OCI-LY7 (cell line): Measurements from ENCODE around the gene MID1. TPM values are rescaled to one million over a fixed set of nuclear protein-coding genes. Genes with fewer than 3 reads are reported as not detected.

Source experiments
- BruUV-seq: library from RNA; stranded (reverse); fragments of 400-500 nt; replicated peaks from 2 replicates; lab custom pipeline; 2021; lab: Mats Ljungman, UMichigan
- CTCF ChIA-PET: fragments of 300-600 bp; sonication (Branson Sonifier 250); formaldehyde crosslinking; loops from one replicate; lab custom pipeline; 2022; ENCODE audit warnings: antibody characterized with exemption; ENCODE audit not compliant: unreplicated experiment; lab: Charles Lee
- POLR2A ChIA-PET: fragments of 300-600 bp; sonication (Branson Sonifier 250); formaldehyde crosslinking; loops from one replicate; lab custom pipeline; 2022; ENCODE audit warnings: antibody characterized with exemption; lab: Charles Lee
- DNase-seq: peaks from one replicate; pipeline ENCODE4 v3.0.0-alpha.2; 2015; ENCODE audit warnings: low spot score
- H2AFZ ChIP-seq: fragments of 200-600 bp; sonication (generic), shearing (Covaris generic); 2 replicates; pipeline ENCODE4 v1.6.1; 2014; ENCODE audit warnings: mild to moderate bottlenecking, antibody characterized with exemption, low read length, moderate library complexity
- H3K27ac ChIP-seq: fragments of 200-600 bp; sonication (generic); 2 replicates; pipeline ENCODE4 v1.5.1; 2014; ENCODE audit warnings: mixed run types, low read depth, mild to moderate bottlenecking, moderate library complexity, low read length, inconsistent platforms; ENCODE audit not compliant: poor library complexity, severe bottlenecking
- H3K36me3 ChIP-seq: fragments of 200-600 bp; sonication (generic); 2 replicates; pipeline ENCODE4 v1.6.1; 2014; ENCODE audit warnings: mild to moderate bottlenecking, antibody characterized with exemption, low read length, moderate library complexity, mixed read lengths; ENCODE audit not compliant: insufficient read depth
- H3K4me1 ChIP-seq: fragments of 200-600 bp; sonication (generic); 2 replicates; pipeline ENCODE4 v1.5.1; 2014; ENCODE audit warnings: mild to moderate bottlenecking, low read length; ENCODE audit not compliant: insufficient read depth, poor library complexity, severe bottlenecking
- H3K4me2 ChIP-seq: fragments of 200-600 bp; sonication (generic); 2 replicates; pipeline ENCODE4 v1.6.1; 2014; ENCODE audit warnings: mild to moderate bottlenecking, low read length
- H3K4me3 ChIP-seq: fragments of 200-600 bp; sonication (generic); 2 replicates; pipeline ENCODE4 v1.5.1; 2014; ENCODE audit warnings: mild to moderate bottlenecking, low read depth, low read length; ENCODE audit not compliant: poor library complexity, severe bottlenecking
- H3K79me2 ChIP-seq: fragments of 200-600 bp; sonication (generic); 2 replicates; pipeline ENCODE4 v1.6.1; 2016; ENCODE audit warnings: low read depth, mild to moderate bottlenecking, low read length, moderate library complexity, mixed read lengths; ENCODE audit not compliant: insufficient read depth
- H3K9me2 ChIP-seq: fragments of 200-600 bp; sonication (generic); 2 replicates; pipeline ENCODE4 v1.6.1; 2016; ENCODE audit warnings: mild to moderate bottlenecking, low read length, mixed read lengths; ENCODE audit not compliant: insufficient read depth
- H3K9me3 ChIP-seq: fragments of 200-600 bp; sonication (generic); 2 replicates; pipeline ENCODE4 v1.6.1; 2014; ENCODE audit warnings: mild to moderate bottlenecking, mixed run types, low read length, mixed read lengths
- H4K20me1 ChIP-seq: fragments of 200-600 bp; sonication (generic); 2 replicates; pipeline ENCODE4 v1.6.1; 2014; ENCODE audit warnings: mild to moderate bottlenecking, antibody characterized with exemption, low read length, moderate library complexity, mixed read lengths; ENCODE audit not compliant: insufficient read depth
- EZH2phosphoT487 ChIP-seq: fragments of 200-600 bp; sonication (generic); IDR thresholded peaks from 2 replicates; pipeline ENCODE4 v1.6.1; 2018; ENCODE audit warnings: low read depth, borderline replicate concordance, mild to moderate bottlenecking, mixed run types, antibody characterized with exemption, low read length, moderate library complexity, mixed read lengths
- intact Hi-C: fragments of 100-400 bp; cut with micrococcal nuclease; formaldehyde crosslinking; loops from one replicate; pipeline ENCODE4 v1.10.0; 2022; ENCODE audit not compliant: unreplicated experiment
- total RNA-seq, 2 experiments: library from RNA; depleted of rRNA in 1 of 2; stranded (reverse); fragments of >200 nt in 1 of 2; shearing (Covaris generic) in 1 of 2; gene quantifications; 2 replicates each; pipeline ENCODE4 v1.2.3, GENCODE V29; 2014 to 2022
- TF ChIP-seq, protein P1 (sequence below): fragments of 200-600 bp; sonication (generic); conservative IDR thresholded peaks from 2 replicates; pipeline ENCODE4 v1.5.1; 2014; ENCODE audit warnings: mild to moderate bottlenecking, antibody characterized with exemption, low read length, moderate library complexity, mixed read lengths

The MID1 gene
- total RNA-seq, 2 experiments from 2014 or later = 0.76 to 1.0 TPM

DNA sequence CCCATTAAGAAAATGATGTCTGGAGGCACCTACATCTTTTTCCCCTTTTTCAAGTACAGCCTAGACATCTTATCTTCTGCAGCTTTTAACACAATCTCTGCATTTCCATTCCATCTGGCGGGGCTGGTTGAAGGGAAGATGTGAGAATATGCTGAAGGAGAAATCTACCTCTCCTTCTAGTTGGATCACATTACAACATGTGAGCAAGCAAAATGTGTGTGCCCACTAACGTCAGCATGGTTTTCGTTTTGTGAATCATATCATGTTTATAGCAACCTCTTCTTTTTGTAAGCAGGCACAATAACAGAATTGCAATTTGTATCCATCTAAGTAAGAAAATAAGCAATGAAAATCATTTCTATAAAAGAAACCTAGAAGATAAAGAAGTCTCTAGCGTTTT, 28.9 kb upstream of the MID1 start:
- Histone ChIP-seq H2AFZ (no peak overlapping the region), H3K79me2 (no peaks in the 10 kb centered on the region), H3K9me3 (no peaks in the 10 kb centered on the region), H3K9me2 (no peaks in the 10 kb centered on the region), H3K4me2 (no peak overlapping the region), H3K27ac (no peak overlapping the region), H3K4me3 (no peak overlapping the region), H4K20me1 (no peaks in the 10 kb centered on the region), H3K36me3 (no peaks in the 10 kb centered on the region), H3K4me1 (no peaks in the 10 kb centered on the region)
- TF ChIP-seq, protein P1, sequence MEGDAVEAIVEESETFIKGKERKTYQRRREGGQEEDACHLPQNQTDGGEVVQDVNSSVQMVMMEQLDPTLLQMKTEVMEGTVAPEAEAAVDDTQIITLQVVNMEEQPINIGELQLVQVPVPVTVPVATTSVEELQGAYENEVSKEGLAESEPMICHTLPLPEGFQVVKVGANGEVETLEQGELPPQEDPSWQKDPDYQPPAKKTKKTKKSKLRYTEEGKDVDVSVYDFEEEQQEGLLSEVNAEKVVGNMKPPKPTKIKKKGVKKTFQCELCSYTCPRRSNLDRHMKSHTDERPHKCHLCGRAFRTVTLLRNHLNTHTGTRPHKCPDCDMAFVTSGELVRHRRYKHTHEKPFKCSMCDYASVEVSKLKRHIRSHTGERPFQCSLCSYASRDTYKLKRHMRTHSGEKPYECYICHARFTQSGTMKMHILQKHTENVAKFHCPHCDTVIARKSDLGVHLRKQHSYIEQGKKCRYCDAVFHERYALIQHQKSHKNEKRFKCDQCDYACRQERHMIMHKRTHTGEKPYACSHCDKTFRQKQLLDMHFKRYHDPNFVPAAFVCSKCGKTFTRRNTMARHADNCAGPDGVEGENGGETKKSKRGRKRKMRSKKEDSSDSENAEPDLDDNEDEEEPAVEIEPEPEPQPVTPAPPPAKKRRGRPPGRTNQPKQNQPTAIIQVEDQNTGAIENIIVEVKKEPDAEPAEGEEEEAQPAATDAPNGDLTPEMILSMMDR = no peak
- no peak for TF ChIP-seq EZH2phosphoT487
- POLR2A ChIA-PET = no interaction called here
- DNase-seq = no peak
- BruUV-seq = no TSS peak
- intact Hi-C loops = no loop called here
- CTCF ChIA-PET = no interaction called here

DNA sequence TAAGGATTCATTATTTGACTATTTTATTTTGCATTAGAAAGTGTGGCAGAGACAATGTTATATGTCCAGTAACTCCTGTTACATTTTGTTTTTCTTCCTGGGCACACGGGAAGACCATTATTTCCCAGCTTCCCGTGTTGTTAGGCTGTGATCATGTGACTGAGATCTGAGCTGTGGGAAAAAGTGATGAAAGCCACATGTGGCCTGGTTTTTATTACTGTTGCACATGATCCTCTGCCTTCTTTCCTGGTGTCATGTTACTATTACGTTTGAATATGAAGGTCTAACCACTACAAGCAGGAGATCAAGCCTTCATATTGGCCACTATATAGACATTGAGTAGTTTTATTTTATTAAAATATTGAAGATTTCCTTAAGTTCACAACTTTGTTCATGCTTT, 28.2 kb upstream of the MID1 start:
- BruUV-seq = no TSS peak
- Histone ChIP-seq H2AFZ (no peak overlapping the region), H3K9me3 (no peaks in the 10 kb centered on the region), H3K27ac (no peak overlapping the region), H3K36me3 (no peaks in the 10 kb centered on the region), H3K79me2 (no peaks in the 10 kb centered on the region), H4K20me1 (no peaks in the 10 kb centered on the region), H3K9me2 (no peaks in the 10 kb centered on the region), H3K4me1 (no peaks in the 10 kb centered on the region), H3K4me2 (no peak overlapping the region), H3K4me3 (no peak overlapping the region)
- intact Hi-C loops = no loop called here
- ChIA-PET POLR2A (no interaction called here), CTCF (no interaction called here)
- DNase-seq = no peak
- TF ChIP-seq, protein P1 = no peak
- TF ChIP-seq EZH2phosphoT487 = no peak

DNA sequence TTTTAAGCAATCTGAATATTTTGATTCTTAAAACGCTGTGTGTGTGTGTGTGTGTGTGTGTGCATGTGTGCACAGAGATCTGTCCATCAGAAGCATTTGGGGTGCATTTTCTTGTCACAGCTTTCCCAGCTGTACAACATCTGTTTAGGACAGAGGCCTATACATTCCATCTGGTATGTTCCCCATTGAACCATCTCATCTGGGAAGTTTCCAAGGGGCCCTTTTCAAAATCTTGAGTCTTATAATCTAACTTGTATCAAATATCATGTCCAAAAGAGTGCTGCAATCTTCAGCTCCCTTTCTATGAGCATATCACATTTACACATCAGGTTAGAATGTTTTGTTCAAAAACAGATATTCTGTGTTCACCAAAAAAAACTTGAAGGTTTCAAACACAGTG, 16.5 kb upstream of the MID1 start:
- no TSS peak for BruUV-seq
- POLR2A ChIA-PET = no interaction called here
- no peak overlapping the region for H2AFZ ChIP-seq
- no peak overlapping the region for H3K27ac ChIP-seq
- no peak overlapping the region for H3K4me3 ChIP-seq
- intact Hi-C loops = no loop called here
- no peaks in the 10 kb centered on the region for H3K9me2 ChIP-seq
- no peaks in the 10 kb centered on the region for H3K9me3 ChIP-seq
- H3K4me2 ChIP-seq = no peak overlapping the region
- TF ChIP-seq EZH2phosphoT487 = no peak
- TF ChIP-seq, protein P1 = no peak
- H3K79me2 ChIP-seq = no peaks in the 10 kb centered on the region
- CTCF ChIA-PET = no interaction called here
- no peaks in the 10 kb centered on the region for H3K36me3 ChIP-seq
- H3K4me1 ChIP-seq = no peaks in the 10 kb centered on the region
- no peaks in the 10 kb centered on the region for H4K20me1 ChIP-seq
- no peak for DNase-seq
